Left hindlimb (tissue), 1 donor: ENCODE measurements around the gene EMSY.
A peak's percentile ranks its signal among the peaks of the same experiment; 100 is the strongest.

ENCODE experiments used
- DNase-seq: peaks from one replicate; pipeline ENCODE4 v3.0.0-alpha.2; 2018

The EMSY gene

GRCh38 chr11:76597533-76598425 lies 153.0 kb downstream of the EMSY start:
- DNase-seq = no peak

- DNase-seq = no peak
Observed at GRCh38 chr11:76598426-76598839, 153.6 kb downstream of the EMSY start.

- DNase-seq = no peak
Observed at GRCh38 chr11:76599041-76600013, 154.5 kb downstream of the EMSY start.

- DNase-seq = no peak
Observed at GRCh38 chr11:76600124-76600655, 155.4 kb downstream of the EMSY start.

GRCh38 chr11:76601272-76601671 lies 156.5 kb downstream of the EMSY start:
- peak; percentile 16 for DNase-seq

GRCh38 chr11:76601724-76602123 lies 156.9 kb downstream of the EMSY start:
- DNase-seq = peak; percentile 4

- peak; percentile 58 for DNase-seq
Observed at GRCh38 chr11:76602431-76602861, 157.6 kb downstream of the EMSY start.
